NCI-H226 (cell line): ENCODE results near the gene MOG.
A peak's percentile ranks its signal among the peaks of the same experiment; 100 is the strongest.
"Not testable (repeated sequence)": the region's sequence is repeated elsewhere in the genome, so short reads cannot be mapped to it uniquely, and the experiment has no call there.

Experiments
- DNase-seq: peaks from one replicate; pipeline ENCODE4 v3.0.0-alpha.2; 2015

Gene MOG

DNA sequence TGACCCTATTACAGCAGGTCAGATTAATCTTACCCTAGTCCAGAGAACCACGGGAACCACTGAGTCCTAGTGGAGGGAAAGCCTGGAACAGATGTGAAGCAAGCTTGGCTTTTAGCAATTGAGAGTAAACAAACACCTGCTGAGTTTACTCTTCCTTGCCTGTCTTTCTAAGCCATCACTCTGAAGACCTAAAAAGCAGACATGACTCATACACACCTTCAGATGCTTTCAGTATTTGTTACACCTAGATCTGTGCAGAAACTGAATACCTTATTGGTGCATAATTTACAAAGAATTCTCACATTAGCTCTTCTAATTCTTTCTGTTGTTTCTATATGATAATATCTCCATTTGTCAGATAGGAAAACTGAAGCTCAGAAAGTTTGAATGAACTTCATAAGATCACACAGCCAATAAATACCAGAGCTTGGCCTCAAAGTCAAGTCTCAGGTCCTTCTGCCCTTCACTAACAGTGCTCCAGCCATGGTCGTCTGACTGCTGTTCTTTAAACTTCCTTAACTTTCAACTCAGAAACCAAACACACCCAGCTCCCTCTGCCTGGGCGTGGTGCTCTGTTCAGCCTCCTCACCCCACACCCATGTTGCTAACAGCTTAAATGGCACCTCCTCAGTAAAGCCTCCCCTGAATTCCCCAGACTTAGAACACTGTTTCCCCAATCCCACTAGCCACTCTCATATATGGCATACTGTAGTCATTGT, 15.3 kb upstream of the MOG start:
- no peak for DNase-seq

GRCh38 chr6:29647927-29648642, 8.8 kb upstream of the MOG start:
- DNase-seq, result peak; percentile 38

- peak; percentile 89 for DNase-seq
Measured at GRCh38 chr6:29649701-29650673, 6.9 kb upstream of the MOG start.

GRCh38 chr6:29651413-29652197, 5.3 kb upstream of the MOG start:
- no peak for DNase-seq

GRCh38 chr6:29652198-29652584, 4.7 kb upstream of the MOG start:
- no peak for DNase-seq

DNA sequence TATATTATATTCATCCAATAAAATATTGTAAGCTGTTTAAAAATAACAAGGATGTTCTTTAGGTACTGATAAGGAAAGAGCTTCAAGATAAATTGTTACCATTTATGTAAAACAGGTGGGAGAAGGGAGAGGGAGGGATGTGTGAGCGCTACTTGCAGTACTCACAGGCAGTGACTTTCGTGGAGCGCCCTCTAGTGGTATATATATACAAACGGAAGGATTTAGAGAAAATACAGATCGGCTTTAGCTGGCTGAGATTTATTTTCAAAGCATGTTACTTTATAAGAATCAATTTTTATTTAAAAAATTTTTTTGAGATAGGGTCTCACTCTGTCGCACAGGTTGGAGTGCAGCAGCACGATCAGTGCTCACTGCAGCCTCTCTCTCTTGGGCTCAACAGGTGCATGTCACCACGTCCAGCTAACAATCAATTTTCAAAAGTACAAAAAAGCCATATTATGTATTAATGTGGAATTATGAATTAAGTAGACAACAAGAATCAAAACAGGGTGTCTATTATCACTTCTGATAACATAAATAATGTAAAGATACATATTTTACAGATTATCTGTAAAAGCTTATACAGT, 3.3 kb upstream of the MOG start:
- DNase-seq, result peak; percentile 41

DNA sequence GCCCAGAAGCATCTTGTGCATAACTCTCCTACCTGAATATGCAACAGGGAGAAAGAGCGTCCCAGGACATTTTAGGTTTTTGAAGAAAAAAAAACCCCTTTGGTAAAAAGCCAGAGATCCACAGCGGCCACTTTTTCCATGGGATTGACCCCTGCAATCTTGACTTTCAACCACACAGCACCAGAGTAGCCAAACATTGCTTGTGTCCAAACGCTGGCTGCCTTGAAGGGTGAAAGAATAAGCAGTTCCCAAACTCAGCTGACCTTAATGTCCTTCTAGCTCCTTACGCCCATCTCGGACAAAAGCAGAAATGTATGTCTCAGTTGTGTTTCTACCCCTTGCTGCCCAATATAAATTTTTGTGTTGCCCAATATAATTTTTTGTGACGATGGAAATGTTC, 1.2 kb upstream of the MOG start:
- no peak for DNase-seq

DNA sequence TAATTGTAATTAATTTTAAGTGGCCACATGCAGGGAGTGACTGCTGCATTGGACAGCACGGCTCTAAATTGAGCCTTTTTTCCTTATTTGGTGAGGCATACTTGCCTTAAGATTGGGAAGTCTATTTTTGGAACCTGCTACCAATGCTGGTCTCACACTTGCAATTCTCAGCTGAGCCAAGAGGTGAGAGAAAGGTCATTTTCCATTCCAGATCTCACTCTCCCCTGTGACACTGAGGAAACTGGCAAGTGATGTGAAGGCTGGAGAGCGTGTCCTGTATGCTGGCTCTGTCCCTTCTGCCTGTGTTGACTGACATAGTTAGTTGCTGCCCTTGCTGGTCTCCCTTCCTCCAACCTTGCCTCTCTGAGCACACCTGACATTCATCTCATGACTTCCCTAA, 735 bp upstream of the MOG start:
- DNase-seq, result no peak

DNA sequence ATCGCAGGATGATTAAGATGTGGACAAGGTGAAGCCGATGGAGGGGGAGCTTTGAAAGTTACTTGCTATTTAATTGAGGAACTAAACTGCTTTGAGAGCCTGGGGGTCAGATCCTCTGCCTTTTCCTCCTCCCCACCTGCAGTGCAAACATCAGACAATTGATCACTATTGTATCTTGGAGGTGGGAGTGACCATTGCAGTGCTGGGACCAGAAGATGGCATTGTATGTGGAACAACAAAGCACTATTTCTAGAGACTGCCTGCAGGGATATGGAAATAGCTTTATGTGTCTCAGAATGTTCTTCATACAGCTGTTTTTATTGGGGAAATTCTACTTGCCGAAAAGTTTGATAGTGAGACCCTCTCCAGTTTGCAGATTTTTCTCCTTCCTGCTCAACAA, 4.2 kb downstream of the MOG start:
- no peak for DNase-seq

- DNase-seq, result not testable (repeated sequence)
Measured at GRCh38 chr6:29661502-29662141, 4.7 kb downstream of the MOG start.

DNA sequence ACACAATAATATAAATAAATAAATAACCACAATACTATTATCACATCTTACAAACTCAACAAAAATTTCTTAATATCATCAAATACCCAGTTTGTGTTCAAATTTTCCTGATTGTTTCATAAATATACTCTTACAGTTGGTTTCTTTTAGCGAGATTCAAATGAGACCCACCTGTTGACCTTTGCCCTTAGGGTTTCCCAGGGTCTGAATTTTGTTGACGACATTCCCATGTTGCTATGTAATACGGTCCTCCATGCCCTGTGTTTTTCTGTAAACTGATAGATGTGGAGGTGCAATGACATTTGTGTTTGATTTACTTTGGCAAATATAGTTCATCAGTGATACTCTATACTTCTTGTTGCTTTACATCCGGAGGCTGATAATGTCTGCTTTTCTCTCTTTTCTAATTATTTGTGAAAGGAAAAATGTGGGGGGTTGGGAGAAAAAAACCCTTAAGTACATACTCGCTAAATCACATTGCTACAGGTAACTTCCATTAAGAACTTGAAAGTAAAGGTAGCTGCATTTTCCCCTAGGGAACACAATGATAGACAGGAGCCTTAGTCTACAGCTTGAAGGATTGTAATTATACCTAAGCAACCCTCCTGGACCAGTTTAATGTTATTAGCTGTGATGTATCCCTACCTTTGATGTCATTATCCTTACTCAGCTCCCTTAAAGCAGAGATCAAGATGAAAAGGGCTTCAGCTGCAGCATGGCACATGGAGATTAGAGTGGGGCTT, 6.6 kb downstream of the MOG start:
- DNase-seq, result no peak

- DNase-seq, result no peak
Measured at GRCh38 chr6:29665942-29666825, 9.3 kb downstream of the MOG start.

- DNase-seq, result no peak
Measured at GRCh38 chr6:29666826-29667130, 9.9 kb downstream of the MOG start.

DNA sequence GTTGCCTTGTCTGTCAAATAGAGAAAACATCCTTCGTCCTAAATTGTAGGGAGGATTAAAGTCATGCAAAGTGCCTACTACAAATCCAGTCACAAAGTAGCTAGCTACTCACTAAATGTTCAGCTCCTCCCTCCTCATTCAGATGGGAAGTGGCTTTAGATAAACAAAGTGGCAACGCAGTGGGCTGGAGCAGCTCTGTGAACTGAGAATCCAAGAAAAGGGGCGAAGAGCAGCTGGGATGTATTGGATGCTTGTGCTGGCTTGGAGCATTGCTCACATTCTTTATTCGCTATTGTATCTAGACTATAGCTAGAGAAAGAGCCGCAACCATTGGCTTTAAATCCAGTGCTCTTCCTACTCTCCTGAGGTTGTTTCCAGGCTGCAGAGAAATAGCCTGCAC, 10.3 kb downstream of the MOG start:
- no peak for DNase-seq

GRCh38 chr6:29671026-29671425, 14.1 kb downstream of the MOG start:
- DNase-seq, result no peak

DNA sequence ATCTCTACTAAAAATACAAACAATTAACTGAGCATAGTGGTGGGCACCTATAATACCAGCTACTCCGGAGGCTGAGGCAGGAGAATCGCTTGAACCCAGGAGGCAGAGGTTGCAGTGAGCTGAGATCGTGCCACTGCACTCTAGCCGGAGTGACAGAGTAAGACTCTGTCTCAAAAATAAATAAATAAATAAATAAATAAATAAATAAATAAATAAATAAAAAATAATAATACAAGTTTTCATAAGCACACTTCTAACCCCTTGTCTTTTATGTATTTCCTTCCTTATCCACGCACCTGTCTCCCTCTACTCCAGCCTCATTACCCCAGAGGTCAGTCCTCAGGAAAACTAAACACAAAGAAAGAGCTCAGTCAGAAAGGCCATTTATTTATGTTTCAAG, 15.2 kb downstream of the MOG start:
- not testable (repeated sequence) for DNase-seq

DNA sequence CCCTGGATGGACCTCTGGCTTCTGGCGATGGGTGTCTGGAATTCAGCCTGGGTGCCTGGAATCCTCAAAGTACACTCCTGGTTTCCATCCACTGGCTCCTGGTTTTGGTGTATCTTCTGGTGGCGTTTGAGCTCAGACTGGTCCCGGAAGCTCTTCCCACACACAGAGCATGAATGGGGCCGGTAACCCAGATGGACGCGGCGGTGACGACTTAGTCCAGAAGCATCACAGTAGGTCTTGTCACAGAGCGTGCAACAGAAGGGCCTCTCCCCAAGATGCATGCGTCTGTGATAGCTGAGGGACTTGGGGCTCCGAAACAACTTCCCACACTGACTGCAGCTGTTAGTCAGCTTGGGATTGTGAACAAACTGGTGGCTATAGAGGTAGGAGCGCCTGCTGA, 16.3 kb downstream of the MOG start:
- no peak for DNase-seq

DNA sequence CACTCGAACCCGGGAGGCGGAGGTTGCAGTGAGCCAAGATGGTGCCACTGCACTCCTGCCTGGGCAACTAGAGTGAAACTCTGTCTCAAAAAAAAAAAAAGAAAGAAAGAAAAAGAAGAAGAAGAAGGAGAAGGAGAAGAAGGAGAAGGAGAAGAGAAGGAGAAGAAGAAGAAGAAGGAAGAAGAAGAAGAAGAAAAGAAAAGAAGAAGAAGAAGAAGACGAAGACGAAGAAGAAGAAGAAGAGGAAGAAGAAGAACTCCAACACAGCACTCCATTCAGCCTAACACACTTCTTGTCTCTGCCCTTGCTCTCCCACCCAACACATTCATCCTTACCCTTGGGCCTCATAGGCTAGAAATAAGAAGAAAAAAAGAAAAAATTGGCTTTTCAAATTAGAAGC, 17.1 kb downstream of the MOG start:
- DNase-seq, result no peak

- no peak for DNase-seq
Measured at GRCh38 chr6:29675561-29675960, 18.7 kb downstream of the MOG start.

DNA sequence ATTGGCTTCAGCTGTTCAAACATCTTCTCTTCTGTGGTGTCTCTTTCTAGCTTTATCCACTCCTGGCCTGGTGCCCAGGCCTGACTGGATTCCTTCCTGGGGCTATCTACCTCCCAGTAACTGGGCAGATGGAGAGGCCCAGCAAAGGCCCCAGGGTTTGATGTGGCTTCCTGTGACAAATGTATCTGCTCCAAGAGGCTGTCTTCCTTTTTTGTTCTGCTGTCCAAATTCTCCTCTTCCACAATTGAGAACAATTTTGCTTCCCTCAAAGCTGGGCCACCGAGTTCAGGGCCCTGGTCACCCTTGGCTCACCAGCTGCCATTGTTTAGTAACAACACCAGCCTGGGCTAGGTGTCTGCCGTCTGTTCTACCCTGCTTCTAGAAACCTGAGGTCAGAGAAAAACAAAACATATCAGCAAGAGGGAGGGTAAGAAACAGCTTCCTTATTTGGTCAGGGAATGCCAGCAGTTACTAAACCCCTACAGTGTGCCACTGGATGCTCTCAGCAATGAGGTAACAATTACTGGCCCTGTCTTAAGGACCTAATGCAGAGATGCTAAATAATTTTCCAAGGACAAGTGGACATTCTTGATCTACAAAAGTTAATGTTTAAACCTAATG, 20.2 kb downstream of the MOG start:
- peak; percentile 49 for DNase-seq
